ENCODE results near the gene PLEKHA3. TPM values are rescaled to one million over a fixed set of nuclear protein-coding genes. Genes with fewer than 3 reads are reported as not detected.

PLEKHA3 gene
- total and polyA plus RNA-seq, 9 of the 15 experiments (the other 6 are each of a cell fraction or from before 2014, with no cell fraction given) = 2.3 to 23.4 (median 10.5) TPM

GRCh38 chr2:178522950-178523595, 42.8 kb downstream of the PLEKHA3 start (continued):
- TF ChIP-seq ZNF318 (IDR thresholded peaks at IDR 0.05; ENCODE audit: borderline replicate concordance in 1 of 2, low read depth in 1 of 2) (no peak; a peak in 1 of 4 replicates), ETS2 (tag; IDR thresholded peaks at IDR 0.05; ENCODE audit: borderline replicate concordance, poor library complexity, severe bottlenecking) (no peak), MTA2 (IDR thresholded peaks at IDR 0.05; ENCODE audit: low read depth) (no peak), ZNF717 (CRISPR knock-in tag; IDR thresholded peaks at IDR 0.05) (no peak), ATF2 (CRISPR knock-in tag; IDR thresholded peaks at IDR 0.05) (no peak), CBX1 (IDR thresholded peaks at IDR 0.05; ENCODE audit: low read depth) (peak; percentile 97), ZBTB43 (CRISPR knock-in tag; IDR thresholded peaks at IDR 0.05) (no peak), ZNF583 (CRISPR knock-in tag; IDR thresholded peaks at IDR 0.05) (no peak), MEF2D (tag; conservative IDR thresholded peaks at IDR 0.05; ENCODE audit: low read depth) (no peak), ZNF57 (CRISPR knock-in tag; IDR thresholded peaks at IDR 0.05) (no peak), CAMTA2 (CRISPR knock-in tag; conservative IDR thresholded peaks at IDR 0.05) (no peak), GMEB1 (CRISPR knock-in tag; IDR thresholded peaks at IDR 0.05) (0 out of 2 replicates have a peak, but pooled peaks have one; percentile 27), ZC3H8 (IDR thresholded peaks at IDR 0.05) (no peak), SRSF3 (IDR thresholded peaks at IDR 0.05; ENCODE audit: insufficient read depth, low read length) (no peak), DACH1 (IDR thresholded peaks at IDR 0.05; ENCODE audit: partially characterized antibody) (no peak)
